Lung (tissue), 12 donors: Measurements from ENCODE around the gene GALNT10. TPM values are rescaled to one million over a fixed set of nuclear protein-coding genes. Genes with fewer than 3 reads are reported as not detected.

ENCODE experiments used
- ATAC-seq: fragments of 200-7000 bp; cut with Tn5 transposase; one replicate; pipeline ENCODE4 v1.9.1; 2020; ENCODE audit warnings: moderate number of reproducible peaks; ENCODE audit not compliant: insufficient read depth, low FRiP score
- DNase-seq, 3 donors: peaks; one replicate each; pipeline ENCODE4 v3.0.0-alpha.2; 2013 to 2017
- H3K27ac ChIP-seq, 2 donors: one replicate each; pipeline ENCODE4 v1.5.1; 2013; ENCODE audit warnings: mild to moderate bottlenecking in 2 of 2, moderate library complexity in 2 of 2, control low read depth in 1 of 2, inconsistent platforms in 1 of 2, low read depth in 1 of 2, low read length in 1 of 2
- H3K27me3 ChIP-seq, 3 donors: one replicate each; pipeline ENCODE4 v1.5.1; 2013; ENCODE audit warnings: low read length in 2 of 3; ENCODE audit not compliant: control insufficient read depth in 3 of 3, insufficient read depth in 3 of 3
- H3K36me3 ChIP-seq, 4 donors: one replicate each; pipeline ENCODE4 v1.5.1; 2013; ENCODE audit warnings: low read length in 4 of 4, mild to moderate bottlenecking in 1 of 4, moderate library complexity in 1 of 4; ENCODE audit not compliant: control insufficient read depth in 4 of 4, insufficient read depth in 4 of 4
- H3K4me1 ChIP-seq, 5 donors: one replicate each; pipeline ENCODE4 v1.5.1; 2013; ENCODE audit warnings: low read length in 5 of 5, mild to moderate bottlenecking in 2 of 5, moderate library complexity in 1 of 5; ENCODE audit not compliant: control insufficient read depth in 5 of 5, insufficient read depth in 5 of 5
- H3K4me3 ChIP-seq: one replicate; pipeline ENCODE4 v1.5.1; 2013; ENCODE audit warnings: mild to moderate bottlenecking, control low read depth, moderate library complexity
- H3K9ac ChIP-seq, 2 donors: one replicate each; pipeline ENCODE4 v1.5.1; 2013; ENCODE audit warnings: low read length in 2 of 2, control low read depth in 1 of 2; ENCODE audit not compliant: insufficient read depth in 1 of 2
- H3K9me3 ChIP-seq, 4 donors: one replicate each; pipeline ENCODE4 v1.5.1; 2013; ENCODE audit warnings: low read length in 3 of 4, mild to moderate bottlenecking in 1 of 4, moderate library complexity in 1 of 4; ENCODE audit not compliant: control insufficient read depth in 4 of 4, insufficient read depth in 3 of 4
- WGBS, 2 donors: extraction: QIAGEN DNeasy Blood & Tissue Kit; methylation state at CpG; one replicate each; pipeline ENCODE4 v1.1.7; 2013; 5-methylcytosine and 5-hydroxymethylcytosine counted together
- polyA plus RNA-seq, 2 donors: library from polyadenylated mRNA; stranded (reverse); fragments of 200-250 nt; gene quantifications; one replicate each; pipeline ENCODE4 v1.2.1, GENCODE V29; 2013
- total RNA-seq, 2 donors: library from RNA; depleted of rRNA in 1 of 2; stranded (reverse); fragments of >200 nt in 1 of 2; gene quantifications; one replicate each; pipeline ENCODE4 v1.2.1, GENCODE V29; 2014 to 2021
- TF ChIP-seq, protein P1 (sequence below): IDR thresholded peaks from 2 replicates; pipeline ENCODE4 v1.5.1; 2012; ENCODE audit warnings: mild to moderate bottlenecking; ENCODE audit errors: control extremely low read depth, extremely low read depth
- donor health status: control.
- donor health status: control.
- donor health status: Bipolar disorder and iron deficiency.
- donor health status: healthy.
- donor health status: DM: yes; HTN: yes; CAD: no.

Gene GALNT10
- total and polyA plus RNA-seq, 4 donors, result 9.0 to 70.2 (median 22.0) TPM

- no peaks in the 10 kb centered on the region for H3K9me3 ChIP-seq
- H3K36me3 ChIP-seq, result peaks cover 0 to 2% (median 0%) of the 10 kb centered on the region in 4 donors
- peak overlapping the region; percentile 39 to 70 for H3K27ac ChIP-seq
- TF ChIP-seq, protein P1, sequence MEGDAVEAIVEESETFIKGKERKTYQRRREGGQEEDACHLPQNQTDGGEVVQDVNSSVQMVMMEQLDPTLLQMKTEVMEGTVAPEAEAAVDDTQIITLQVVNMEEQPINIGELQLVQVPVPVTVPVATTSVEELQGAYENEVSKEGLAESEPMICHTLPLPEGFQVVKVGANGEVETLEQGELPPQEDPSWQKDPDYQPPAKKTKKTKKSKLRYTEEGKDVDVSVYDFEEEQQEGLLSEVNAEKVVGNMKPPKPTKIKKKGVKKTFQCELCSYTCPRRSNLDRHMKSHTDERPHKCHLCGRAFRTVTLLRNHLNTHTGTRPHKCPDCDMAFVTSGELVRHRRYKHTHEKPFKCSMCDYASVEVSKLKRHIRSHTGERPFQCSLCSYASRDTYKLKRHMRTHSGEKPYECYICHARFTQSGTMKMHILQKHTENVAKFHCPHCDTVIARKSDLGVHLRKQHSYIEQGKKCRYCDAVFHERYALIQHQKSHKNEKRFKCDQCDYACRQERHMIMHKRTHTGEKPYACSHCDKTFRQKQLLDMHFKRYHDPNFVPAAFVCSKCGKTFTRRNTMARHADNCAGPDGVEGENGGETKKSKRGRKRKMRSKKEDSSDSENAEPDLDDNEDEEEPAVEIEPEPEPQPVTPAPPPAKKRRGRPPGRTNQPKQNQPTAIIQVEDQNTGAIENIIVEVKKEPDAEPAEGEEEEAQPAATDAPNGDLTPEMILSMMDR, result no peak
- WGBS, 2 donors, result 57 to 71% methylated on average over 6 of the region's 6 CpGs
- no peaks in the 10 kb centered on the region for H3K27me3 ChIP-seq
- peaks cover 2 to 12% (median 4%) of the 10 kb centered on the region in 5 donors for H3K4me1 ChIP-seq
- no peak overlapping the region for H3K9ac ChIP-seq
- peak; percentile 48 for ATAC-seq
- H3K4me3 ChIP-seq, result no peak overlapping the region
- peak; percentile 40 to 70 (median 62) for DNase-seq
These were observed 177.7 kb downstream of the GALNT10 start for GRCh38 chr5:154368041-154368800.

DNA sequence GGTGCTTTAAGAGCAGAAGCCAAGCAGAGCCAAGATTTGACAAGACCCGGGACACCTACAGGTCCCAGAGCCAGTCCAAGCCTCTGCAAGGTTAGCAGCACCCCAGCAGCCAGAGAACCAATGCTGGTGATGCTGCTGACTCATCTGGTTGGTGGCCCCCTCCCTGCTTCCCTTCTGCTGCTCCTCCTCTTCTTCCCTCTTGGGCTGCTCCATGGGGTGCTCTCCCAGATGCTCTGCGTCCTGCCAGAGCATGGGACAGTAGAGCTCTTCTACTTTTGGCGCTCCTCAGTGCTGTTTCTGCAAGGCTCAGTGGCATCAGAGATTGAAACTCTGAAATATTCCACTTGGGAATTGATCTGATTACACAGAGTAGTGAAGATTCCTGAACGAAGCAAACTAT is 179.1 kb downstream of the GALNT10 start:
- no peak for DNase-seq
- H3K4me3 ChIP-seq, result no peak overlapping the region
- H3K36me3 ChIP-seq, result peaks cover 0 to 2% (median 0%) of the 10 kb centered on the region in 4 donors
- H3K4me1 ChIP-seq, result peaks cover 2 to 12% (median 4%) of the 10 kb centered on the region in 5 donors
- H3K27ac ChIP-seq, result no peak overlapping the region
- WGBS, 2 donors, result 90 to 97% methylated on average over 4 of the region's 4 CpGs
- H3K27me3 ChIP-seq, result no peaks in the 10 kb centered on the region
- TF ChIP-seq, protein P1, result no peak
- H3K9me3 ChIP-seq, result no peaks in the 10 kb centered on the region
- H3K9ac ChIP-seq, result no peak overlapping the region
- ATAC-seq, result no peak

DNA sequence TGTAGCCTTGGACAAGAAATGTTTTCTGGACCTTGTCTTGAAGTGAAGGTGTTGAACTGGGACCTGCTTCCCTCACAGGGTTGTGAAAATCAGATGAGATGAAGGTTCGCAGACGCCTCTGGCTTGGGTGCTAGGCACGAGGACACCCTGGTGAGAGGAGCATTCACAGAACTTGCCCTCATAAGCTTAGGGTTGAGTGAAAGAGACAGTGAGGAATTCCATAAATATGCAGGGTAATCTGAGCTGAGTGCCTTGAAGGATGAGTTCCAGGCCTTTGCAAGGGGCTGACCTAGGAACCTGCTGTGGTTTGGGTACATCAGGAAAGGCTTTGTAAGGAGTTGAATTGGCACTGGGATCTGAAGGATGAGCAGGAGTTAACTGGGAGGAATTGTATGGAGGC is 179.6 kb downstream of the GALNT10 start:
- Histone ChIP-seq H3K36me3 (peaks cover 0 to 2% (median 0%) of the 10 kb centered on the region in 4 donors), H3K9ac (no peak overlapping the region), H3K9me3 (no peaks in the 10 kb centered on the region), H3K4me3 (no peak overlapping the region), H3K4me1 (peaks cover 2 to 12% (median 4%) of the 10 kb centered on the region in 5 donors), H3K27ac (no peak overlapping the region), H3K27me3 (no peaks in the 10 kb centered on the region)
- 92 to 96% methylated on average over 3 of the region's 3 CpGs for WGBS, 2 donors
- TF ChIP-seq, protein P1, result no peak
- ATAC-seq (no peak), DNase-seq (no peak)
